HG03442 (cell line): Measurements from ENCODE around the gene PCDHB14.

Experiments
- ATAC-seq: cut with Tn5 transposase; IDR thresholded peaks from one replicate; pipeline ENCODE4 v1.9.1; 2021; ENCODE audit warnings: mild to moderate bottlenecking, moderate library complexity; ENCODE audit not compliant: unreplicated experiment

Gene PCDHB14

GRCh38 chr5:141269195-141269594 lies 46.1 kb downstream of the PCDHB14 start:
- no peak for ATAC-seq

- ATAC-seq = no peak
Measured at GRCh38 chr5:141272906-141273305, 49.8 kb downstream of the PCDHB14 start.
